ENCODE measurements around the gene TMUB2.

The TMUB2 gene

DNA sequence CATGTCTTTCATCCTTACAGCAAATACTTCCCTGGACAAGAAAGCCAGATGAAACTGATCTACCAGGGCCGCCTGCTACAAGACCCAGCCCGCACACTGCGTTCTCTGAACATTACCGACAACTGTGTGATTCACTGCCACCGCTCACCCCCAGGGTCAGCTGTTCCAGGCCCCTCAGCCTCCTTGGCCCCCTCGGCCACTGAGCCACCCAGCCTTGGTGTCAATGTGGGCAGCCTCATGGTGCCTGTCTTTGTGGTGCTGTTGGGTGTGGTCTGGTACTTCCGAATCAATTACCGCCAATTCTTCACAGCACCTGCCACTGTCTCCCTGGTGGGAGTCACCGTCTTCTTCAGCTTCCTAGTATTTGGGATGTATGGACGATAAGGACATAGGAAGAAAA is 3.7 kb downstream of the TMUB2 start:
- TF ChIP-seq, protein P1, sequence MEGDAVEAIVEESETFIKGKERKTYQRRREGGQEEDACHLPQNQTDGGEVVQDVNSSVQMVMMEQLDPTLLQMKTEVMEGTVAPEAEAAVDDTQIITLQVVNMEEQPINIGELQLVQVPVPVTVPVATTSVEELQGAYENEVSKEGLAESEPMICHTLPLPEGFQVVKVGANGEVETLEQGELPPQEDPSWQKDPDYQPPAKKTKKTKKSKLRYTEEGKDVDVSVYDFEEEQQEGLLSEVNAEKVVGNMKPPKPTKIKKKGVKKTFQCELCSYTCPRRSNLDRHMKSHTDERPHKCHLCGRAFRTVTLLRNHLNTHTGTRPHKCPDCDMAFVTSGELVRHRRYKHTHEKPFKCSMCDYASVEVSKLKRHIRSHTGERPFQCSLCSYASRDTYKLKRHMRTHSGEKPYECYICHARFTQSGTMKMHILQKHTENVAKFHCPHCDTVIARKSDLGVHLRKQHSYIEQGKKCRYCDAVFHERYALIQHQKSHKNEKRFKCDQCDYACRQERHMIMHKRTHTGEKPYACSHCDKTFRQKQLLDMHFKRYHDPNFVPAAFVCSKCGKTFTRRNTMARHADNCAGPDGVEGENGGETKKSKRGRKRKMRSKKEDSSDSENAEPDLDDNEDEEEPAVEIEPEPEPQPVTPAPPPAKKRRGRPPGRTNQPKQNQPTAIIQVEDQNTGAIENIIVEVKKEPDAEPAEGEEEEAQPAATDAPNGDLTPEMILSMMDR (IDR thresholded peaks at IDR 0.05; ENCODE audit: low read length), result no peak
- no peak for TF ChIP-seq EZH2 (IDR thresholded peaks at IDR 0.05; ENCODE audit: borderline replicate concordance, low read length)
- Histone ChIP-seq H3K4me2 (ENCODE audit: low read length) (no peak overlapping the region), H3K9me2 (ENCODE audit: low read depth, low read length) (no peaks in the 10 kb centered on the region), H3K9ac (ENCODE audit: low read length) (no peak overlapping the region), H3K27ac (ENCODE audit: low read depth, low read length, poor library complexity, severe bottlenecking) (no peak overlapping the region), H3K4me3 (ENCODE audit: low read depth, low read length, poor library complexity, severe bottlenecking) (no peak overlapping the region), H2AFZ (ENCODE audit: low read length) (no peak overlapping the region), H3K27me3 (ENCODE audit: insufficient read depth, low read length) (no peaks in the 10 kb centered on the region), H4K20me1 (ENCODE audit: insufficient read depth, low read length) (no peaks in the 10 kb centered on the region), H3F3A (ENCODE audit: insufficient read depth, low read length) (no peaks in the 10 kb centered on the region), H3K4me1 (ENCODE audit: insufficient read depth, low read length, severe bottlenecking) (peaks cover 16% of the 10 kb centered on the region), H3K36me3 (ENCODE audit: insufficient read depth, low read length) (peaks cover 63% of the 10 kb centered on the region), H3K79me2 (ENCODE audit: insufficient read depth, low read length) (peaks cover 10% of the 10 kb centered on the region), H3K9me3 (ENCODE audit: low read length) (no peaks in the 10 kb centered on the region)

GRCh38 chr17:44191369-44191768 is 4.6 kb downstream of the TMUB2 start:
- H3K79me2 ChIP-seq (ENCODE audit: insufficient read depth, low read length), result 0 out of 2 replicates have a peak, but pooled peaks cover 3% of the 10 kb centered on the region
- H3K4me2 ChIP-seq (ENCODE audit: low read length), result no peak overlapping the region
- no peak overlapping the region for H3K9ac ChIP-seq (ENCODE audit: low read length)
- H4K20me1 ChIP-seq (ENCODE audit: insufficient read depth, low read length), result no peaks in the 10 kb centered on the region
- no peak overlapping the region for H2AFZ ChIP-seq (ENCODE audit: low read length)
- H3F3A ChIP-seq (ENCODE audit: insufficient read depth, low read length), result no peaks in the 10 kb centered on the region
- no peaks in the 10 kb centered on the region for H3K9me3 ChIP-seq (ENCODE audit: low read length)
- H3K4me3 ChIP-seq (ENCODE audit: low read depth, low read length, poor library complexity, severe bottlenecking), result no peak overlapping the region
- no peaks in the 10 kb centered on the region for H3K9me2 ChIP-seq (ENCODE audit: low read depth, low read length)
- H3K36me3 ChIP-seq (ENCODE audit: insufficient read depth, low read length), result peaks cover 68% of the 10 kb centered on the region
- TF ChIP-seq EZH2 (IDR thresholded peaks at IDR 0.05; ENCODE audit: borderline replicate concordance, low read length), result no peak
- TF ChIP-seq, protein P1 (IDR thresholded peaks at IDR 0.05; ENCODE audit: low read length), result no peak
- H3K27me3 ChIP-seq (ENCODE audit: insufficient read depth, low read length), result no peaks in the 10 kb centered on the region
- H3K27ac ChIP-seq (ENCODE audit: low read depth, low read length, poor library complexity, severe bottlenecking), result no peak overlapping the region
- H3K4me1 ChIP-seq (ENCODE audit: insufficient read depth, low read length, severe bottlenecking), result peaks cover 13% of the 10 kb centered on the region

- peaks cover 72% of the 10 kb centered on the region for H3K36me3 ChIP-seq (ENCODE audit: insufficient read depth, low read length)
- H3K4me2 ChIP-seq (ENCODE audit: low read length), result no peak overlapping the region
Measured at GRCh38 chr17:44191941-44192496, 5.2 kb downstream of the TMUB2 start.

More at GRCh38 chr17:44191941-44192496, 5.2 kb downstream of the TMUB2 start:
- no peaks in the 10 kb centered on the region for H3K9me3 ChIP-seq (ENCODE audit: low read length)
- no peak for TF ChIP-seq EZH2 (IDR thresholded peaks at IDR 0.05; ENCODE audit: borderline replicate concordance, low read length)
- TF ChIP-seq, protein P1 (IDR thresholded peaks at IDR 0.05; ENCODE audit: low read length), result no peak
- no peak overlapping the region for H2AFZ ChIP-seq (ENCODE audit: low read length)
- no peak overlapping the region for H3K27ac ChIP-seq (ENCODE audit: low read depth, low read length, poor library complexity, severe bottlenecking)
- no peaks in the 10 kb centered on the region for H3K9me2 ChIP-seq (ENCODE audit: low read depth, low read length)
- H3K27me3 ChIP-seq (ENCODE audit: insufficient read depth, low read length), result no peaks in the 10 kb centered on the region
- no peak overlapping the region for H3K9ac ChIP-seq (ENCODE audit: low read length)
- no peaks in the 10 kb centered on the region for H3F3A ChIP-seq (ENCODE audit: insufficient read depth, low read length)
- peaks cover 13% of the 10 kb centered on the region for H3K4me1 ChIP-seq (ENCODE audit: insufficient read depth, low read length, severe bottlenecking)
- H4K20me1 ChIP-seq (ENCODE audit: insufficient read depth, low read length), result no peaks in the 10 kb centered on the region
- H3K4me3 ChIP-seq (ENCODE audit: low read depth, low read length, poor library complexity, severe bottlenecking), result no peak overlapping the region
- H3K79me2 ChIP-seq (ENCODE audit: insufficient read depth, low read length), result 0 out of 2 replicates have a peak, but pooled peaks cover 3% of the 10 kb centered on the region

Data from OCI-LY1 (cell line).